Activated gamma-delta T cell (primary cell): ENCODE results near the gene CAPN10.

Source experiments
- DNase-seq: peaks from one replicate; lab custom pipeline; 2025; lab: John Stamatoyannopoulos, UW

The CAPN10 gene

DNA sequence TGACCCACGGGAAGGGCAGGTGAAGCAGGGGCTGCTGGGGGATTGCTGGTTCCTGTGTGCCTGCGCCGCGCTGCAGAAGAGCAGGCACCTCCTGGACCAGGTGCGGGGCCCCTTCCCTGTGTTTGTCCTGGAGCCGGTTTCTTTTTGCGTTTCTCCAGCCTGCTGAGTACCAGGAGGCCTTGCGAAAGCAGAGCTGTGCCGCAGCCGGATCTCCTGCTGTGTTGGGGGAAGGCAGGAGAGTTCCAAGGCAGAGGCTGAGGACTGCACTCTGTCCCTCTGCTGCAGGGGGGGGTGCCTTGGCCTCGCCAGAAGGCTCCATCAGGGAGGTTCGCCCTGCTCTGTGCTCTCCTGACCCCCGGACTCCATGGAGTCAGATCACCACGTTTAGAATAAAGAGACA, 2.8 kb downstream of the CAPN10 start:
- no peak for DNase-seq

GRCh38 chr2:240589850-240590525, 3.5 kb downstream of the CAPN10 start:
- no peak for DNase-seq

DNA sequence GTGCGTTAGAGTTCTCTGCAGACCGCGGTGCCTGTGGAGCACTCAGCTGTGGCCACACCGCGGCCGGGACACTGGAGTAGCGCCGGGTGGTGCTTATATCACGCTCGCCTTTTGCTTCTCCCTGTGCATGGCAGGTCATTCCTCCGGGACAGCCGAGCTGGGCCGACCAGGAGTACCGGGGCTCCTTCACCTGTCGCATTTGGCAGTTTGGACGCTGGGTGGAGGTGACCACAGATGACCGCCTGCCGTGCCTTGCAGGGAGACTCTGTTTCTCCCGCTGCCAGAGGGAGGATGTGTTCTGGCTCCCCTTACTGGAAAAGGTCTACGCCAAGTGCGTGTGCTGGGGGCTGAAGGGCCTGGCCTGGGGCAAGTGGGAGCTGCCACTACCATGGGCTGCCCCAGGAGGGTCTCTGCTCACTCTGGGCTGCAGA, 4.2 kb downstream of the CAPN10 start:
- no peak for DNase-seq

DNA sequence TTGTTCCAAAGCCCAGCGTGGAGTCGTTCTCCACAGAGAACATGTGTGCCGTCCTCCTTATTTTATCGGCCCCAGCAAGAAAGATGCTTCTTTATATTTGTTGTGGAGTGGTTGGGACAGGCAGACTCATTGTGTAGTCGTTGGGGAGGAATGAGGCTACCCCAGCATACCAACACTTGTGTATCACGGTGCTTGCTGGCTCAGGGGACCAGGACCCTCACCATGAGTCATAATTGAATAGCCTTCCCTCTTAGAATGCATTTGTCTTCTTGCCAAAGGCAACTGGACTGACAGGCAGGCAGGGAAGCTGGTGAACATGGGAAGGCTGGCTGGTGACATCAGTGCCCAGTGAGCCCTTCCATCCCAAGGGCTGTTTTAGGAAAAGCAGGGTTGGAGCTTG, 4.7 kb downstream of the CAPN10 start:
- DNase-seq = no peak

DNA sequence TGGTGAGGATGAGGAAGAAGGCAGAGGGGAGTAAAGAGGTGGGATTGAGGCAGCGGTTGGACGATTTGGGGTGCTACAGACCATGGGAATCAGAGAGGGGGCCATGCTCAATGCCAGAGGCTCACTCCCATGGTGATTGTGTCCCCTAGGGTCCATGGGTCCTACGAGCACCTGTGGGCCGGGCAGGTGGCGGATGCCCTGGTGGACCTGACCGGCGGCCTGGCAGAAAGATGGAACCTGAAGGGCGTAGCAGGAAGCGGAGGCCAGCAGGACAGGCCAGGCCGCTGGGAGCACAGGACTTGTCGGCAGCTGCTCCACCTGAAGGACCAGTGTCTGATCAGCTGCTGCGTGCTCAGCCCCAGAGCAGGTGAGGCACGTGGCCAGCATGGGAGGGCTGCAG, 5.2 kb downstream of the CAPN10 start:
- DNase-seq = no peak

GRCh38 chr2:240593026-240593702, 6.6 kb downstream of the CAPN10 start:
- no peak for DNase-seq

DNA sequence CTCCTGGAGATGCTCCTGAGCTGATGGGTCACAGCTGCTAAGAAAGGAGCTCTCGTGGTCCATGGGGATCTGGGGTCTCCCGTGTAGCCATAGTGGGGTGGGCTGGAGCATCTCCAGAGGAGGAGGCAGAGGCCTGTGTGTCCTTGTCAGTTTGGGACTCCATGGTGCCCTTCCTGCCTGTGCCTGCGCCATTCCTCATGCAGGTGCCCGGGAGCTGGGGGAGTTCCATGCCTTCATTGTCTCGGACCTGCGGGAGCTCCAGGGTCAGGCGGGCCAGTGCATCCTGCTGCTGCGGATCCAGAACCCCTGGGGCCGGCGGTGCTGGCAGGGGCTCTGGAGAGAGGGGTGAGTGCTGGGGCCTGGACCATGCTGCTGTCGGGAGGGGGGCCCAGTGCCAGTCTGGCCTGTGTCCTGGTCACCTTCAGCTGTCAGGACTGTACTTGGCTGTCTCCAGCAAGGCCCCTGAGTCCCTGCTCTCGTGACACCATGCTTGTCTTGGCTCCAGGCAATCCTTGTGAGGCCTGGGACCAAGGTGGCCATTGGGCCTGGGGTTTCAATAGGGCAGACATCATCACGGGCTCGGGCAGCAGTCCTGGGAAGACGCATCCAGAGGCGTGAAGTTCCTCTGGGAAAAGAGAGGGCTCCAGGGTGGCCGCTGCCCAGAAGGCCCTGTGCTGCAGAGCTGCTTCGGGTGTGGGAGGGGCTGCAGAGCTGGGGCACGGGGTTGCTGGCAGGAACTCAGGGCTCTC, 7.3 kb downstream of the CAPN10 start:
- no peak for DNase-seq

- no peak for DNase-seq
Measured at GRCh38 chr2:240594511-240595380, 8.2 kb downstream of the CAPN10 start.

GRCh38 chr2:240595381-240596079, 9.0 kb downstream of the CAPN10 start:
- DNase-seq = no peak

DNA sequence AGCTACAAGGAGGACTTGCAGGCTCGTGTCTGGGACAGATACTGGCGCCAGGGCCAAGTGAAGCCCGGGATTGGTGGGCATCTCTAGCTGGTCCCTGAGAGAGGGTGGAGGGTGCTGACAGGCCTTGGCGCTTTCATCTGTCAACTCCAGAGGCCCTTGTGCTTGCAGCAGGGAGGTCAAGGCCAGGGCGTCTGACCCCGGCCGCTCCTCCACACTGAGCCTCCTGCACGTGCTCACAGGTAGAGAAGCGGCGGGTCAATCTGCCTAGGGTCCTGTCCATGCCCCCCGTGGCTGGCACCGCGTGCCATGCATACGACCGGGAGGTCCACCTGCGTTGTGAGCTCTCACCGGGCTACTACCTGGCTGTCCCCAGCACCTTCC, 9.5 kb downstream of the CAPN10 start:
- no peak for DNase-seq

DNA sequence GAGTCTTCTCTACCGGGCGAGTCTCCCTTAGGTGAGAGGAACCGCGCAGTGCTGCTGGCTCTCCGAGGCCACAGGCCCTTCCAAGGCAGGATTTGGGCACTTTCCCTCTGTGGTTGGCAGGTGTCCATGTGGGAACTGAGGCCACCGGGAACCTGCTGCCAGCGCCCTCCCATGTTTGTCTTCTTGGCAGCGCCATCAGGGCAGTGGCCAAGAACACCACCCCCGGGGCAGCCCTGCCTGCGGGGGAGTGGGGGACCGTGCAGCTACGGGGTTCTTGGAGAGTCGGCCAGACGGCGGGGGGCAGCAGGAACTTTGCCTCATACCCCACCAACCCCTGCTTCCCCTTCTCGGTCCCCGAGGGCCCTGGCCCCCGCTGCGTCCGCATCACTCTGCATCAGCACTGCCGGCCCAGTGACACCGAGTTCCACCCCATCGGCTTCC, 10.0 kb downstream of the CAPN10 start:
- no peak for DNase-seq

GRCh38 chr2:240597054-240597418, 10.5 kb downstream of the CAPN10 start:
- no peak for DNase-seq

- DNase-seq = no peak
Measured at GRCh38 chr2:240597419-240598181, 11.1 kb downstream of the CAPN10 start.

DNA sequence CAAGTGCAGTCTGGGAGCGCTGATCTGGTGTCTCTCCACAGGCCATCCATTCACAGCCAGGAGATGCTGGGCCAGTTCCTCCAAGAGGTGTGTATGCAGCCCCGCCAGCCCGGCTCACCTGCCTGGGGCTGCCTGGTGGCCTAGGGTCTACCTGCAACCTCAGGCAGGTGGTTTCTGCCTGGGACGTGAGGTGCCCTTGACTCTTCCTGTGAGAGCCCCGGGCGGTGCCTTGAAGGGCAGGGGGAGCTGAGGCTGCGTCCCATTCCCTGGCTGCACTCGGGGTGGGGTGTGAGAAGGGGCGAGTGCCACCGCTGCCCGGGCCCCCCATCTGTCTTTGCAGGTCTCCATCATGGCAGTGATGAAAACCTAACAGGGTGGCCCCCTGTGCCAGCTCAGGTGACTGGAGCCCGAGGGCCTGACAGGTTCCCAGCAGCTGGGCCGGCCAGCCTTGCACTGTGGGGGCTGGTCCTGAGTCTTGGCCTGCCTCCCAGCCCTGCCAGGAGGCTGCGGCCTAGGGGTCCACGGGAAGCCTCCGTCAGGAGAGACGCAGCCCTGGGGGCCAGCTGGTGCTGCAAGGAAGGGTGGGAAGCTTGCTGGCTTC, 11.9 kb downstream of the CAPN10 start:
- DNase-seq = no peak

GRCh38 chr2:240599141-240599583, 12.6 kb downstream of the CAPN10 start:
- DNase-seq = no peak

GRCh38 chr2:240600451-240600961, 14.0 kb downstream of the CAPN10 start:
- DNase-seq = no peak

- no peak for DNase-seq
Measured at GRCh38 chr2:240601061-240601830, 14.7 kb downstream of the CAPN10 start.

DNA sequence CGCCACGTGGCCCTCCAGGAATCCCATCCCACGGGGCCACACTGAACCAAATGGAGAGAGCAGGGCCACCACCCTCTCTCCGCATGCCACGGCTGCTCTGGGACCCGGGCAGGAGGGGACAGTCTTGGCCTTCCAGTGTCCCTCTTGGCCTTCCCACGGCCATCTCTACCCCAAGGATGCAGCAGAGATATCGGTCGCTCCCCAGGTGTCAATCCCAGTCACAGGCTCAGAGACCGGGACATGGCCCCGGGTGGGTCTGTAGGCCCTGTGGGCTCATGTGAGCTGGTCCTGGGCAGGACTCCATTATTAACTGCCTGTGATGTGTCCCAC, 15.3 kb downstream of the CAPN10 start:
- DNase-seq = no peak
